NCI-H2171 treated with DMSO at 0.1 percent for 48 hours (cell line): ENCODE measurements around the gene PARP1.
A peak's percentile ranks its signal among the peaks of the same experiment; 100 is the strongest.
"Not testable (repeated sequence)": the region's sequence is repeated elsewhere in the genome, so short reads cannot be mapped to it uniquely, and the experiment has no call there.

ENCODE experiments used
- DNase-seq: peaks from one replicate; lab custom pipeline; 2025; lab: John Stamatoyannopoulos, UW

Gene PARP1

DNA sequence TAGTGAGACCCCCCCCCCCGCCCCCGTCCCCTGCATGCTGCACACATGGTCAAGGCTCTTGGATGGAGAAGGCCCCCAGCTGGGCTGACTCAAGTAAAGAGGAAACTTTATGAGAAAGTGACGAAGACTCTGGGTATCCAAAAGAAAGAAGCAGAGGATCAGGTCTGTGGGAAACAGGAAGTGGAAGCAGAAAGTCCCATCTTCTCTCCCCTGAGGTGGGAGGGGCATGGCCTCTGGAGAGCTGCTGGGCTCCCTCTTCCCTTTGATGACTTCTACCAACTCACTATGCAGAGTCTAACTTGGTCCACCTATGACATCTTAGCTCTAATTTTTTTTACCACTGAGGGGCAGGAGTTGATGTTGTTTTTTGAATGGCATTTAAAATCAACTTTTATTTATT lies 56.2 kb downstream of the PARP1 start:
- no peak for DNase-seq

GRCh38 chr1:226350519-226350865 lies 57.4 kb downstream of the PARP1 start:
- DNase-seq: no peak

GRCh38 chr1:226349801-226350518 lies 57.9 kb downstream of the PARP1 start:
- DNase-seq: no peak

GRCh38 chr1:226349081-226349480 lies 58.8 kb downstream of the PARP1 start:
- DNase-seq: no peak

- DNase-seq: no peak
Observed at GRCh38 chr1:226344441-226345259, 63.2 kb downstream of the PARP1 start.

DNA sequence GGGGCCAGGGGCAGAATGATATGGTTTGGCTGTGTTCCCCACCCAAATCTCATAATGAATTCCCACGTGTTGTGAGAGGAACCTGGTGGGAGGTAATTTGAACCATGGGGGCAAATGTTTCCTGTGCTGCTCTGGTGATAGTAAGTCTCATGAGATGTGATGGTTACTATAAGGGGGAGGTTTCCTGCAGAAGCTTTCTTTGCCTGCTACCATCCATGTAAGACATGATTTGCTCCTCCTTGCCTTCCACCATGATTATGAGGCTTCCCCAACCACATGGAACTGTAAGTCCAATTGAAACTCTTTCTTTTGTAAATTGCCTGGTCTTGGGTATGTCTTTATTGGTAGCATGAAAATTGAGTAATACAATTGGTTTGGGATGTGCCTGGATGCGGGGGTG lies 65.2 kb downstream of the PARP1 start:
- no peak for DNase-seq

- not testable (repeated sequence) for DNase-seq
Observed at GRCh38 chr1:226340111-226340510, 67.8 kb downstream of the PARP1 start.

DNA sequence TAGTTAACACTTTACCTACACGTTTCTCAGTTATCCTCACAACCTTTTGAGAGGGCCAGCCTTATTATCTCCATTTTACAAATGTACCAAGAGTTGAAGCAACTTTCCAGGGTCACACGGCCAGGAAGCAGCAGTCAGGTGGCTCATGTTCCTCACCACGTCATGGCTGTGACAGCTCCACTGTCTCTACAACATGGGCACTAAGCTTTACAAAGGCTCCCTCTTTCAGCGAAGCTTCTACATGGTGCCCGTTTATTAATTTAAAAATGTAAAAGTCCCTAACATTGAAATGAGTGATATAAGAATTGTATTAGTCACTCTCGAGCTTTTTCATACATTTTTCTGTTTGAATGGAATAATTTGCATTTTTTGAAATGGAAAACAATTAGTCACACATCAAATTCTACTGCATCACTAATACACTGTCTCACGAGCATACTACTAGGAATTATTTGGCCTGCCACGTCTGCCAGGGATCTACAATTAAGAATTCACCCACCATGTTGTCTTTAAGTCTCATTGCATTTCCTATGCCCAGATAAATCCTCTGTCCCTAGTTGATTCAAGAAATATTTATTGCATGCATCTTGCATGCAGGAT lies 70.5 kb downstream of the PARP1 start:
- DNase-seq: no peak

- no peak for DNase-seq
Observed at GRCh38 chr1:226335661-226336060, 72.2 kb downstream of the PARP1 start.

- DNase-seq: peak; percentile 54
Observed at GRCh38 chr1:226332947-226333346, 74.9 kb downstream of the PARP1 start.

DNA sequence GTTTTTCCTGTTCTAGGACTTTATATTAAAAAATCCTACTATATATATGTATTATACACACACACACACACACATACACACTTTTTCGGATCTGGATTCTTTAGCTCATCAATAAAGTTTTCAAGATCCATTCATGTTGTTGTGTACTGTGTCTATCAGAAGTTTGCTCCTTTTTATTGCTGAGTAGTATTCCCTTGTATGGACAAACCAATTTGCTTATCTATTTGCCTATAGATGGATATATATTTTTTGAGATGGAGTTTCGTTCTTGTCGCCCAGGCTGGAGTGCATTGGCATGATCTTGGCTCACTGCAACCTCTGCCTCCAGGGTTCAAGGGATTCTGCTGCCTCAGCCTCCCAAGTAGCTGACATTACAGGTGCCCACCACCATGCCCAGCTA lies 78.7 kb downstream of the PARP1 start:
- DNase-seq: no peak

DNA sequence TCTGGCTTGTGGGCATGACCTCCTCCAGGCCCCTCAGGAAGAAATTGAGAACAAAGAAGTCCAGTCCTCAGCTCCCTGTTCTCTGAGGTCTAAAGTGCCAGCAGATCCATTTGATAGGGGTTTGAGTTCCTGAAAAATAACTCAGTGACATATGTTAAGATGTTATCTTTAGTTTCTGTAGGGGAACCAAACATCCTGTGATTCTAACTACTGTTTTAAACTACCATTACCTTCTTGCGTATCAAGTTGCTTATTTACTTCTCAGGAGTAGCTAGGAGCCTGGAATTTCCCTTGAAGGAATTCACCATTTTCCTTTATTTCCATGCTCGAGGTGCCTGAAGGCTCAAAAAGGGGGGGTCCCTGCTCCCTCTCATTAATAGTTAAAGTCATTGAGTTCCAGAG lies 80.1 kb downstream of the PARP1 start:
- peak; percentile 69 for DNase-seq

- no peak for DNase-seq
Observed at GRCh38 chr1:226325178-226325577, 82.7 kb downstream of the PARP1 start.

GRCh38 chr1:226324479-226324878 lies 83.4 kb downstream of the PARP1 start:
- DNase-seq: no peak

DNA sequence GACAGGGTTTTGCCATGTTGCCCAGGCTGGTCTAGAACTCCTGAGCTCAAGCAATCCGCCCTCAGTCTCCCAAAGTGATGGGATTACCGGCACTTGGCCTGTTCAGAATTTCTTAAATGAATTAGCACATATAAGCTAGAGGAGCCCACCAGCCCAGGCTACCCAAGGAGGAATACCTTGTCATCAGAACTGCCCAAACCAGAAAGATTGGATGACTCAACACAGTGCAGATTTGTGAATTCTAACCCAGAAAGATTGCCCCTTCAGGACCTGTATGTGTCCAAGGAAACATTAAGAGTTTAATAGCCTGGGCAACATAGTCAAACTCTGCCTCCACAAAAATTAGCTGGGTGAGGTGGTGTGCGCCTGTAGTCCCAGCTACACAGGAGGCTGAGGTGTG lies 84.9 kb downstream of the PARP1 start:
- DNase-seq: no peak

GRCh38 chr1:226320930-226321329 lies 87.0 kb downstream of the PARP1 start:
- DNase-seq: no peak

DNA sequence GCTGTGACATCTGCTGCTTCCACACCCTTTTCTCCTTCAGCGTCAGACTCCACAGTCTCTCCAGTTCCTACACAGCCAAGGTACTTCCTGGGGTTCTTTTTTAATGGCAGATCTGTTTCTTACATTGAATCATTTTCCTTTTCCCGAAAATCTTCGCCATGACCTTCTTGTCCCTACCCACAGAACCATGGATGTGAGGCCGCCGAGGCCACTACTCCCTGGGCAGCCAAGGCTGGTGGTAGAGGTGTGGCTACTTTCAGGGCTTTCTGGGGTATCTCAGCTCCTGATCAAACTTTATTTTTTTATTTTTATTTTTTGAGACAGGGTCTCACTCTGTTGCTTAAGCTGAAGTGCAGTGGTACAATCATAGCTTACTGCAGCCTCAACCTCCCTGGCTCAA lies 89.4 kb downstream of the PARP1 start:
- no peak for DNase-seq

DNA sequence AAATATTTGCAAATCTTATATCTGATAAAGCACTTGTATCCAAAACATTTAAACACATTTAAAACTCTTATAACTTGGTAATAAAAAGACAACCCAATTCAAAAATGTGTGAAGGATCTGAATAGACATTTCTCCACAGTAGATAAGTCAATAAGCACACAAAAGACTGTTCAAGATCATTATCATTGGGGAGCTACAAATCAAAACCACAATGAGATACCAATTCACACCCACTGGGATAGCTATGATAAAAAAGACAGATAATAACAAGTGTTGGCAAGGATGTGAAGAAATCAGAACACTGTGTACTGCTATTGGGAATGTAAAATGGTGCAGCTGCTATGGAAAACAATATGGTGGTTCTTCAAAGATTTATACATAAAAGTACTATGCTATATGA lies 93.8 kb downstream of the PARP1 start:
- DNase-seq: no peak

DNA sequence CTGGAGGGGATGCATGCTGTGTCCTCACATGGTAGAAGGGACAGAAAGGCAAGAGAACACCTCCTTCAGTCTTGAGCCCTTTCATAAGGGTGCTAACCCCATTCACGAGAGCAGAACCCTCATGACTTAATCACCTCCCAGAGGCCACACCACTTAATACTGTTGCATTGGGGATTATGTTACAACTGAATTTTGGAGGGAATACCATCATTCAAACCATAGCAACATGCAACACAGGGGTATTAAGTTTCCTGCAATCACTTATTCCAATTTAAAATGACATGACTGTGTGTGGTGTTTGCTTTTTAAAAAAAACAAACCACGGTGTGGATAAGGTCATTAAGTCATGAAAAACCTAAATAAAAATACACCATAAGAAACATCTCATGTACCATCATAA lies 95.8 kb downstream of the PARP1 start:
- peak; percentile 37 for DNase-seq

- DNase-seq: no peak
Observed at GRCh38 chr1:226311376-226311775, 96.5 kb downstream of the PARP1 start.
